GM18861 (cell line): ENCODE results near the gene RECQL.
"Not testable (repeated sequence)": the region's sequence is repeated elsewhere in the genome, so short reads cannot be mapped to it uniquely, and the experiment has no call there.

ENCODE experiments used
- ATAC-seq: cut with Tn5 transposase; IDR thresholded peaks from one replicate; pipeline ENCODE4 v1.9.1; 2021; ENCODE audit not compliant: unreplicated experiment

RECQL gene

GRCh38 chr12:21505888-21506287 is 4.5 kb upstream of the RECQL start:
- ATAC-seq: no peak

GRCh38 chr12:21502872-21503271 is 1.4 kb upstream of the RECQL start:
- ATAC-seq: no peak

GRCh38 chr12:21502164-21502496 is 695 bp upstream of the RECQL start:
- no peak for ATAC-seq

GRCh38 chr12:21500786-21501257 is 613 bp downstream of the RECQL start:
- ATAC-seq: no peak

GRCh38 chr12:21499765-21500164 is 1.7 kb downstream of the RECQL start:
- no peak for ATAC-seq

- no peak for ATAC-seq
These were observed 15.4 kb downstream of the RECQL start for GRCh38 chr12:21485998-21486397.

GRCh38 chr12:21483531-21483930 is 17.9 kb downstream of the RECQL start:
- no peak for ATAC-seq

GRCh38 chr12:21478756-21479455 is 22.5 kb downstream of the RECQL start:
- no peak for ATAC-seq

GRCh38 chr12:21476949-21477348 is 24.5 kb downstream of the RECQL start:
- ATAC-seq: no peak

GRCh38 chr12:21475552-21475951 is 25.9 kb downstream of the RECQL start:
- ATAC-seq: no peak

GRCh38 chr12:21472197-21472823 is 29.1 kb downstream of the RECQL start:
- ATAC-seq: no peak

- no peak for ATAC-seq
These were observed 30.1 kb downstream of the RECQL start for GRCh38 chr12:21471294-21471693.

- not testable (repeated sequence) for ATAC-seq
These were observed 34.1 kb downstream of the RECQL start for GRCh38 chr12:21467334-21467733.

GRCh38 chr12:21459474-21459873 is 42.0 kb downstream of the RECQL start:
- ATAC-seq: no peak

GRCh38 chr12:21456291-21456780 is 45.1 kb downstream of the RECQL start:
- no peak for ATAC-seq

GRCh38 chr12:21453312-21453852 is 48.1 kb downstream of the RECQL start:
- no peak for ATAC-seq

- no peak for ATAC-seq
These were observed 49.9 kb downstream of the RECQL start for GRCh38 chr12:21451529-21451928.

GRCh38 chr12:21444193-21445146 is 57.0 kb downstream of the RECQL start:
- no peak for ATAC-seq

GRCh38 chr12:21439347-21439746 is 62.1 kb downstream of the RECQL start:
- ATAC-seq: no peak

GRCh38 chr12:21438643-21439042 is 62.8 kb downstream of the RECQL start:
- no peak for ATAC-seq

- no peak for ATAC-seq
These were observed 66.7 kb downstream of the RECQL start for GRCh38 chr12:21434699-21435098.
